GM12872 (cell line): ENCODE results near the gene FAU.

ENCODE experiments used
- CTCF ChIP-seq: IDR thresholded peaks from 3 replicates; pipeline ENCODE4 v1.5.1; 2011; ENCODE audit warnings: low read depth, mild to moderate bottlenecking, low read length, moderate library complexity; ENCODE audit not compliant: insufficient read depth

FAU gene

DNA sequence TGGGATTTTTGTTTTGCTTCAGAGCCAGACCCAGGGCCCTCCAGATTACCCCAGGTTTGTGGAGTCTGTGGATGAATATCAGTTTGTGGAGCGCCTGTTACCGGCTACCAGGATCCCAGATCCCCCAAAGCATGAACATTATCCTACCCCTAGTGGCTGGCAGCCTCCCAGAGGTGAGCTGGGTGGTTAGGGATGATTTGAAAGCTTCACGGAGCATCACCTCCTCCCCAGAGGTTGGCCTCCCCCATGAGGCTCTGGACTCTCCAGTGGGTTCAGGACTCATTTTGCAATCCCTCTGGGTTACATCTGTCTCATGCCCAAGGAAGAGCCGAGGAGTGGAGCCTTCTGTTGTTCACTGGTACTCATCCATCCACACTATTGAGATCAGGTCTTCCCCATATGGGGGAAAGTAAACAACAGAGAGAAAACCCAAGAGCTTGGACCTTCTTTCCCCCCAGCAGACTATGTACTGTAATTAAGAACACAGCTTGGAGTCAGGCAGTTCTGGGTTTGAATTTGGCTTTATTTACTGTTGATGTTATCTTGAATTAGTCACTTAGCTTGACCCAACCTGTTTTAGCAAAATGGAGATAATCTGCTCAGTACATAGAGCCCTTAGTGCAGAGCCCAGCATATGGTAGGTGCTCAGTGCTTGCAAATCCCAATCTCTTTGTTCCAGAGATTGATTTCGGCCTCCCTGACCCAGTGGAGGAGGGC is 2.7 kb upstream of the FAU start:
- no peak for TF ChIP-seq CTCF

DNA sequence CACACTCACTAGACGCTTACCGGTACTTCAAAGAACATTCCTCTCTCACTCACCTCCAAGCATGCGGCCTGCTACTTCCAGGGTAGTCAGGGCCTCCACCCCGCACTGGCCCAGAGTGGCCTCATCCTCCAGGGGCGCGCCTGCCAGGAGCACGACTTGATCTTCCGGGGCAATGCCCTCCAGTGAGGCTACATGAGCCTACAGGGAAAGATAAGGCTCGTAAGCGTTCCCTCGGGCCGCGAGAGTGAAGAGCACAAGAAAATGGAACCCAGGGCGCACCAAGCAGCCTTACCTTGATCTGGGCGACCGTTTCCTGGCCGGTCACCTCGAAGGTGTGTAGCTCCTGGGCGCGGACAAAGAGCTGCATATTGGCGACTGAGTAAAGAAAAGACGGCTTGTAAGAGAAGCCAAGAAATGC is 478 bp downstream of the FAU start:
- no peak for TF ChIP-seq CTCF

DNA sequence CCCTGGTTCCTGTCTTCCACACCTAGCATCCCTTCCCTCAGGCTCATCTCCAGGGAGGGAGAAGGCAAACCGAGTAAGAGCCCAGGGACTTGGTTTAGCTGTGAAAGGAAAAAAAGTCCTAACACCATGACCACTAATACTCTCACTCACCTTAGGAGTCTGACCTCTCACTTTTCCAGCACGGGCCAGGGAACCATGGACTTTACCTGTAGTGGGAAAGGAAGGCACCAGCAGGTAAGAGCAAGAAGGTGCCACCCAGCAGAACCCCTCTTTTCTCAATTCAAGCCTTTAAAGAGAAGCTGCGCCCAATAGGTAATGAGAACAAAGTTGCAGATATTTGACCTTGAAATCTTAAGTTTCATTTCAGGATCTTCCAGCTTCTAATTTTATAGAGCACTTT is 1.1 kb downstream of the FAU start:
- TF ChIP-seq CTCF = no peak

- TF ChIP-seq CTCF = no peak
Observed at GRCh38 chr11:65119670-65119995, 2.3 kb downstream of the FAU start.

DNA sequence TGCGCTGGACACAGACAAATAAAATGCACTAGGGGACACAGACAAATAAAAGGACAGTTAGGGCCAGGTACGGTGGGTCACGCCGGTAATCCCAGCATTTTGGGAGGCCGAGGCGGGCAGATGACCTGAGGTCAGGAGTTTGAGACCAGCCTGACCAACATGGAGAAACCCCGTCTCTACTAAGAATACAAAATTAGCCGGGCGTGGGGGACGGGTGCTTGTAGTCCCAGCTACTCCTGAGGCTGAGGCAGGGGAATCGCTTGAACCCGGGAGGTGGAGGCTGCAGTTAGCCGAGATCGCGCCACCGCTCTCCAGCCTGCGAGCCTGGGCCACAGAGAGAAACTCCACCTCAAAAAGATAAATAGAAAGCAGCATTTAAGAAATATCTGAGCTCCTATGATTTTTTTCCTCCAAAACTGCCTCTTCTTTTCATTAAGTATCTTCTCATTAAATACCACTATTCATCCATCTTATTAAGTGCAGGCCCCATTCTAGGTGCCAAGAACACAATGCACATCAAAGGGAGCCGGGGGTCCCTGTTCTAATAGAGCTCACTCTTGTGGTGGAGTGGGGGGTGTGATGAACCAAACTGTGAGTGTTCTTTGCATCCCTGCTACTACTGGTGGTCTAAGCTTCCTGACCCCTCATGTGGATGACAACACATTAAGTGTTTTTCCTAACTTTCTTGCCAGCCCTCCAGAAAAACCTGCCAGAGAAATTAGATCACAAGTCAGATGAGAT is 3.7 kb downstream of the FAU start:
- no peak for TF ChIP-seq CTCF

DNA sequence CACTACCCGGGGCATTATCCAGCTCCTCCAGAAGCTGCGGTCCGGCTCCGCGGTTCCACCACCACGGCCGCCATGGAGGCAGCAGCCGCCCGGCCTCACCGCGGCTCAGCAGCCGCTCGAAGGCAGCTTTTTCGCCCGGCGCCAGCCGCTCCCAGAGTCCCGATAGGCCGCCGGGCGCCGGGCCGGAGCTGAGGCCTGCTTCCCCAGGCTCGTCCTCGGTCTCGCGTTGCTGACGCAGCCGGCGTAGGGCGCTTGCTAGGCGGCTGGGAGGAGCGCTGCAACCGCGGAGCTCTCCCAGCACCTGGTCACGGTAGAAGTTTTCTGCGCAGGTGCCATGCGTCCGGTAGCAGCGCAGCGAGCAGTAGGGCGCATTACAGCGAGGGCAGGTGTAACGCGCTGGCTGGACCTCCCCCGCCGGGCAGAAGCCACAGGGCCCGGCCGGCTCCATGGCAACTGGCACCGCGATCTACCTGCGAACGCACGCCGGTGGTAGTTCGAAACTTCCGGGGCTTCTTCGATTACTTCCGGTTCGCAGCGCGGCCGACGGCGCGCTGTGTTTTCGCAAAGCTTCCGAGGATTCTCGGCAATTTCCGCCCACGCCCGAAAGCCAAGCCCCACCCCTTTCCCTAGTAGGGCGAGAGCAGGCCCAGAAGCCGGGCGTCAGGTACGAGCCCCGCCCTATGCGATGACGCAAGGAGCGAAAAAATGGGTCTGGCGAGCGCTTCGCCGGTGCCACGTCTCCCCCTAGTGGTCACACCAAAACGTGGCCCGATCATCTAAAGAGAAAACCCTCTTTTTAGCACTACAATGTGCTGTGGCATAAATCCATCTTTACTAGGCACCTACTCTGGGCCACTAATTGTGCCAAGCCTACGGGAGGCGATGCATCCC is 4.5 kb downstream of the FAU start, which contains the start of gene ZNHIT2:
TSS of gene ZNHIT2 (minus strand) at position 496 of the 891 bp plus-strand sequence. CDS start at position 448, 48 bp downstream.
- peak; percentile 93 for TF ChIP-seq CTCF
